Measurements from ENCODE around the gene PGM2L1.

DNA sequence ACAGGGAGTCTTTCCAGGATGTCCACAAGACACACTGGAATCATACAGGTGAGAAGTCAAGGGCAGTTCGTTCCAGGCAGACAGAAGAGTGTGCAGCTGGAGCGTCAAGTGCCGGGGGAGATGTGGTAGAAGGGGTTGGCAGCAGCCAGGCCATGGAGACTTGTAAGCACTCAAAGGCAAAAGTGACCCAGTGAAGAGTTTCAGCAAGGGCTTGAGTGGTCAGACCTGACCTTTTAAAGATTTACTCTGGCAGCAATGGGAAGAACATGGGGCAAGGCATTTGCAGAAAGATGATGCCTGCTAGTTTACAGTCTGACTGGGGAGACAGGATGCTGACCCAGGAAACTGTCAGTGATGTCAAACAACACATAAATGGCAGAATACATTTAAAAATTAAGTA is 115.8 kb downstream of the PGM2L1 start:
- TF ChIP-seq ZFP41 (tag by site-specific recombination; IDR thresholded peaks at IDR 0.05; ENCODE audit: borderline replicate concordance) (no peak), ATF2 (tag by site-specific recombination; IDR thresholded peaks at IDR 0.05; ENCODE audit: low read depth) (no peak)

All from HEK293 (cell line).